ENCODE results near the gene COX7A2. TPM values are rescaled to one million over a fixed set of nuclear protein-coding genes. Genes with fewer than 3 reads are reported as not detected.

The COX7A2 gene
- total and polyA plus RNA-seq, 10 of the 15 experiments (the other 5 are each of a cell fraction or from before 2014, with no cell fraction given) = 199 to 1,834 (median 576) TPM

GRCh38 chr6:75243333-75244062, at the start of gene COX7A2 (continued):
- TF ChIP-seq ZBTB40 (IDR thresholded peaks at IDR 0.05; ENCODE audit: borderline replicate concordance) = peak; percentile 94
- TF ChIP-seq NR2F1 (conservative IDR thresholded peaks at IDR 0.05) = peak; percentile 83
- TF ChIP-seq PRDM15 (CRISPR knock-in tag; IDR thresholded peaks at IDR 0.05) = no peak
- no peak for TF ChIP-seq HDAC6 (IDR thresholded peaks at IDR 0.05; ENCODE audit: unreplicated experiment)
- TF ChIP-seq ATF2 (IDR thresholded peaks at IDR 0.05; ENCODE audit: low read length) = peak; percentile 46
- TF ChIP-seq SUZ12 (IDR thresholded peaks at IDR 0.05; ENCODE audit: unreplicated experiment) = no peak
- no peak; the same call in 1 of the 2 replicates for TF ChIP-seq USF2 (IDR thresholded peaks at IDR 0.05; ENCODE audit: borderline replicate concordance, low read depth, low read length)
- no peak for TF ChIP-seq RAD21 (IDR thresholded peaks at IDR 0.05; ENCODE audit: insufficient read depth, low read depth, low read length)
- TF ChIP-seq CUX1 (IDR thresholded peaks at IDR 0.05; ENCODE audit: insufficient replicate concordance, low read depth, low read length) = no peak
- TF ChIP-seq RBBP5 (conservative IDR thresholded peaks at IDR 0.05) = no peak
- TF ChIP-seq ZBED1 (IDR thresholded peaks at IDR 0.05; ENCODE audit: borderline replicate concordance) = peak; percentile 66; the same call in 1 of the 2 replicates
- peak; percentile 87 for TF ChIP-seq NBN (IDR thresholded peaks at IDR 0.05)
- no peak for TF ChIP-seq ZNF274 (IDR thresholded peaks at IDR 0.05; ENCODE audit: insufficient read depth, insufficient read length)

All from GM12878 (cell line).